ENCODE measurements around the gene GALNT6. TPM values are rescaled to one million over a fixed set of nuclear protein-coding genes. Genes with fewer than 3 reads are reported as not detected.

The GALNT6 gene
- total and polyA plus RNA-seq, 8 donors = 2.7 to 16.6 (median 9.3) TPM

GRCh38 chr12:51424094-51424661 lies 33.0 kb upstream of the GALNT6 start:
- Histone ChIP-seq H3K4me3 (peak overlapping the region in 1 of 4 donors; percentile 48), H3K27me3 (no peaks in the 10 kb centered on the region), H3K27ac (no peak overlapping the region), H3K4me1 (peaks cover 0 to 9% (median 0%) of the 10 kb centered on the region in 3 donors), H3K36me3 (no peaks in the 10 kb centered on the region), H3K9me3 (no peaks in the 10 kb centered on the region)
- intact Hi-C loops (cut with DNase I) = loop anchor here (5.0 to 10.0 kb wide), 3 partner anchors 101 to 401 kb away; no protein-coding TSS in a partner anchor
- ATAC-seq (no peak), DNase-seq (no peak), FAIRE-seq (no peak)
- 31 to 49% methylated on average over 10 of the region's 10 CpGs for WGBS, 2 donors
- TF ChIP-seq, protein P1, sequence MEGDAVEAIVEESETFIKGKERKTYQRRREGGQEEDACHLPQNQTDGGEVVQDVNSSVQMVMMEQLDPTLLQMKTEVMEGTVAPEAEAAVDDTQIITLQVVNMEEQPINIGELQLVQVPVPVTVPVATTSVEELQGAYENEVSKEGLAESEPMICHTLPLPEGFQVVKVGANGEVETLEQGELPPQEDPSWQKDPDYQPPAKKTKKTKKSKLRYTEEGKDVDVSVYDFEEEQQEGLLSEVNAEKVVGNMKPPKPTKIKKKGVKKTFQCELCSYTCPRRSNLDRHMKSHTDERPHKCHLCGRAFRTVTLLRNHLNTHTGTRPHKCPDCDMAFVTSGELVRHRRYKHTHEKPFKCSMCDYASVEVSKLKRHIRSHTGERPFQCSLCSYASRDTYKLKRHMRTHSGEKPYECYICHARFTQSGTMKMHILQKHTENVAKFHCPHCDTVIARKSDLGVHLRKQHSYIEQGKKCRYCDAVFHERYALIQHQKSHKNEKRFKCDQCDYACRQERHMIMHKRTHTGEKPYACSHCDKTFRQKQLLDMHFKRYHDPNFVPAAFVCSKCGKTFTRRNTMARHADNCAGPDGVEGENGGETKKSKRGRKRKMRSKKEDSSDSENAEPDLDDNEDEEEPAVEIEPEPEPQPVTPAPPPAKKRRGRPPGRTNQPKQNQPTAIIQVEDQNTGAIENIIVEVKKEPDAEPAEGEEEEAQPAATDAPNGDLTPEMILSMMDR (IDR thresholded peaks at IDR 0.05) = no peak

DNA sequence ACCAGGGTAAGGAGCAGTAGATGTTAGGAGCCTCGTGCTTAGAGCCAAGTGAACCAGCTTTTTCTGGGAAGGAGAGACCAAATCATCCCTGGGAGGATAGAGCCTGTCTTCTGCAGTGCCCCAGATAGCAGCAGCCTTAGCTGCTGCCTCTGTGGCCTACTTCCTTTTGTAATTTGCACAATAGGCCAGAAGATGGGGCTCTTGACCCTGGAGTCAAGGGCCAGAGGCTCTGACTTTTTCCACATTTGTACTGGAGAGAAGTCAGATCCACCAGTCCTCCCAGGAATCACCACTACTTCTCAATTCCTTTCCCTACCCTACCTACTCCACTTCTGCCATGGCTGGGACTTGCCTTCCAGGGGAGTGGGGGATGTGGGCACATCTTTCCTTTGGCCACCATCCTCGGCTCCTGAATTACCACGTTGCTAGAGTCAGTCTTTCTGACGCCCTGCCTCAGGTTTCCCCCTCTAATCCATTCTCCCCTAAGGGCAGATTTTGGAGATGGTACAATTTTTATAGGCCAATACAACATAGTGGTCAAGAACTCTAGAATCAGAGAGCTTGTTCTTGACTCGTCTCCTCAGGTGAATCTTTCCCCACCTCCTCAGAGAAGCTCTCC lies 30.2 kb upstream of the GALNT6 start:
- no peaks in the 10 kb centered on the region for H3K9me3 ChIP-seq
- FAIRE-seq (no peak), ATAC-seq (peak; percentile 71 to 86 (median 82)), DNase-seq (peak in 4 of 6 donors; percentile 28 to 73 (median 42))
- TF ChIP-seq, protein P1 (IDR thresholded peaks at IDR 0.05) = peak in 3 of 4 donors; percentile 39 to 59 (median 53)
- no peaks in the 10 kb centered on the region for H3K27me3 ChIP-seq
- no peak overlapping the region for H3K27ac ChIP-seq
- no peaks in the 10 kb centered on the region for H3K36me3 ChIP-seq
- no peak overlapping the region for H3K4me3 ChIP-seq
- 74 to 78% methylated on average over 5 of the region's 5 CpGs for WGBS, 2 donors
- peaks cover 0 to 8% (median 4%) of the 10 kb centered on the region in 3 donors for H3K4me1 ChIP-seq
- intact Hi-C loops (cut with DNase I) = loop anchor here (5.0 to 10.0 kb wide), 3 partner anchors 103 to 403 kb away; no protein-coding TSS in a partner anchor

DNA sequence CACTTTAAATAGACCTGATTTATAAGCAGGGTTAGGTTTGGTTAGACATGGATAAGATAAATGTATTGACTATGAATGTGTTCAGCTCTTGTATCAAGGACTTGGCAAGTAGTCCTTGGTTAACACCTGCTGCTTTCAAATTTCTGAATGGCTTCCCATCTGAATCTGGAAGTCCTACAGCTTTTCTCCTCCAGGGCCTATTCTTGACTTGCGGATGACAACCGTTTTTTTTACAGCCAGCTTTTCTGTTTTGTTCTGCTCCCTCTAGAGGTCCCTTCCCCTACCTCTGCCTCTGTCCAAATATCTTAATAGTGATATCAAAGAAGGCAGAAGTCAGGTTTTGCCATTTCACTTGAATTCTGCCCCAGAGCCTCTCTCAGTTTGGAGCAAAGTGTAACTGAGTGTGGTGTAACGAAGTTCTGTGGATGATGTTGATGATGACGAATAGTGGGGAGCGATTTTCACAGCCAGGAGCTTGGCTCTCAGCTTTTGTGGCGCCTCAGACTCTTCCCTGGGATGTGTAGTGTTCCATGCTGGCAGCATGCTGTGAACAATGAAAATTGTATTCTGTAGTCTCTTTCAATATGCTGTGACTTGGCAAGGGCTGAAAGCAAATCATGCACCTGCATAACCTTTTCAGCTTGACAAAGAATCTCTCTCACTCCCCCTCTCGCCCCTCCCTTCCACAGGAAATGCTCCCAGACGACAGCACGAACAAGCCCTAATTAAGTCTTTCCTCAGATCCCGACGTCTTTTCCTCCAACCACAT lies 28.4 kb upstream of the GALNT6 start:
- Histone ChIP-seq H3K36me3 (no peaks in the 10 kb centered on the region), H3K4me1 (peaks cover 0 to 4% (median 1%) of the 10 kb centered on the region in 3 donors), H3K9me3 (no peaks in the 10 kb centered on the region), H3K27ac (no peak overlapping the region), H3K27me3 (no peaks in the 10 kb centered on the region), H3K4me3 (no peak overlapping the region)
- intact Hi-C loops (cut with DNase I) = loop anchor here (5.0 to 10.0 kb wide), 3 partner anchors 105 to 405 kb away; no protein-coding TSS in a partner anchor
- FAIRE-seq = no peak
- WGBS, 2 donors = 41 to 51% methylated on average over 11 of the region's 11 CpGs
- ATAC-seq = peak in 3 of 4 donors; percentile 11 to 52 (median 46)
- no peak for DNase-seq
- TF ChIP-seq, protein P1 (IDR thresholded peaks at IDR 0.05) = no peak

- DNase-seq = no peak
- ATAC-seq = no peak
- no peak for FAIRE-seq
- Histone ChIP-seq H3K27me3 (no peaks in the 10 kb centered on the region), H3K4me3 (no peak overlapping the region), H3K4me1 (peaks cover 0 to 4% (median 0%) of the 10 kb centered on the region in 3 donors), H3K27ac (no peak overlapping the region), H3K9me3 (no peaks in the 10 kb centered on the region), H3K36me3 (no peaks in the 10 kb centered on the region)
- WGBS, 2 donors = 71 to 81% methylated on average over 4 of the region's 4 CpGs
- intact Hi-C loops (cut with DNase I) = no loop called here
- TF ChIP-seq, protein P1 (IDR thresholded peaks at IDR 0.05) = no peak
Observed at GRCh38 chr12:51417826-51418225, 26.6 kb upstream of the GALNT6 start.

Data from pancreas (tissue), 10 donors.